ENCODE results near the gene TMEM30B. TPM values are rescaled to one million over a fixed set of nuclear protein-coding genes. Genes with fewer than 3 reads are reported as not detected.
"Not testable (repeated sequence)": the region's sequence is repeated elsewhere in the genome, so short reads cannot be mapped to it uniquely, and the experiment has no call there.

TMEM30B gene
- total RNA-seq, 1 donor from 2014 or later: 21.5 TPM

DNA sequence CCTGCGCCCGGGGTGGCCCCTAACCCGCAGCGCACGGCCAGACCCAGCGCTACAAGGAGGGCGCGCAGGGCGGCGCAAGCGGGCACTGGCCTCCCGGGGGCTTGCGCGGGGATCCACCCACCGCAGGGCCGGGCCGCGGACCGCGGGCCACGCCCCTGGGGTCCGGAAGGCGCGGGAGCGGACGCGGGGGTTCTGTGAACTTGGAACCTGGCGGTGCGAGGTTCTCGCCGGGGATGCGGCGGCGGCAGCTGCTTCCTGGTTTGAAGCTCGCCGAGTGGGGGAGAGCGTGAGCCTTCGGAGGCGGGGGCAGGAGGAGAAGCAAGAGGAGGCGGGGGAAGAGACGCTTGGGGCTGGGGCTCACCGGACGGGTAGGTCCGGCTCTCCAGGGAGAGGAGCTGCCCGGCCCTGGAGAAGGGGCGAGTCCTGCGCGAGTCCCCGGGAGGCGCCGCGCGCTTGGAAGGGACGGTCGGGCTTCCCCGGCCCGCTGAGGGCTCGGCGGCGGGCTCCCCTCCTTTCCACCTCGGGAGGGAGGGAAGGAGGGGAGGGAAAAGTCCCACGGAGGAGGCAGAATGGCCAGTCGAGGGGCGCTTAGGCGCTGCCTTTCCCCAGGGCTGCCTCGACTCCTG is 40.4 kb upstream of the TMEM30B start, which contains the start of gene PRKCH:
Gene PRKCH (plus strand): TSS at position 195 of the 626 bp plus-strand sequence. CDS start 523 bp downstream, outside the sequence.
- intact Hi-C loops (cut with DNase I): no loop called here
- Histone ChIP-seq H3K27me3 (no peaks in the 10 kb centered on the region), H3K4me1 (peaks cover 0 to 6% of the 10 kb centered on the region in 2 donors), H3K9me3 (peaks cover 0 to 6% of the 10 kb centered on the region in 2 donors), H3K27ac (peak within 1 kb of the TSS; percentile 29 to 43), H3K4me3 (peak within 1 kb of the TSS; percentile 61 to 74), H3K36me3 (no peaks in the 10 kb centered on the region)
- TF ChIP-seq, protein P1, sequence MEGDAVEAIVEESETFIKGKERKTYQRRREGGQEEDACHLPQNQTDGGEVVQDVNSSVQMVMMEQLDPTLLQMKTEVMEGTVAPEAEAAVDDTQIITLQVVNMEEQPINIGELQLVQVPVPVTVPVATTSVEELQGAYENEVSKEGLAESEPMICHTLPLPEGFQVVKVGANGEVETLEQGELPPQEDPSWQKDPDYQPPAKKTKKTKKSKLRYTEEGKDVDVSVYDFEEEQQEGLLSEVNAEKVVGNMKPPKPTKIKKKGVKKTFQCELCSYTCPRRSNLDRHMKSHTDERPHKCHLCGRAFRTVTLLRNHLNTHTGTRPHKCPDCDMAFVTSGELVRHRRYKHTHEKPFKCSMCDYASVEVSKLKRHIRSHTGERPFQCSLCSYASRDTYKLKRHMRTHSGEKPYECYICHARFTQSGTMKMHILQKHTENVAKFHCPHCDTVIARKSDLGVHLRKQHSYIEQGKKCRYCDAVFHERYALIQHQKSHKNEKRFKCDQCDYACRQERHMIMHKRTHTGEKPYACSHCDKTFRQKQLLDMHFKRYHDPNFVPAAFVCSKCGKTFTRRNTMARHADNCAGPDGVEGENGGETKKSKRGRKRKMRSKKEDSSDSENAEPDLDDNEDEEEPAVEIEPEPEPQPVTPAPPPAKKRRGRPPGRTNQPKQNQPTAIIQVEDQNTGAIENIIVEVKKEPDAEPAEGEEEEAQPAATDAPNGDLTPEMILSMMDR (IDR thresholded peaks at IDR 0.05): peak in 1 of 3 experiments; percentile 16
- DNase-seq (ENCODE audit: low spot score in 2 of 2): peak in 1 of 2 donors; percentile 82

DNA sequence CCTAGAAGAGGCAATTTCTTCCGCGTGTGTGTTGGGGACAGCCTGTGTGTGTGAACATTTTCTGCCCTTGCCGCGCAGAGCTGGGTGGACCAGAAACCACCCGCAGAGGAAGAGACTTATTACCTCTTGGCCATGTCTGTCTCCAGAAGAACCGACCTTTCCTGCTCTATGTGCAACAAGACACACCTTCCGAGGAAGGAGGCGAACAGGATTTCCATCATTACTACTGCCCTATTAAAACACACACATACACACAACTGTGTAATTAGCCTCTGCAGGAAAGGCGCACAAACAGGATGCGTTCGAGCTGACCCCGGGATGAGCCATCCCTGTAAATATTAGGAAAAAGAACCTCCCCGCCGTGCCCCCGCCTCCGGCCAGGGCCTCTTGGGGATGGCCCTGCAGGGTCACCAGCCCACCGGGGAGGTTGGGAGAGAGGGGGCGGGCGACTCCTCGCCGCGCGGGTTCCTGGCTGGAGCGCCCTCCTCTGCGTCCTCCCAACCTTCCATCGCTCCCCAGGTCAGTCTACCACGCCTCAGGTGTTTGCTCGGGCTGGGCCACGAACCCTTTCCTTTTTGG is 39.8 kb upstream of the TMEM30B start:
- no peaks in the 10 kb centered on the region for H3K36me3 ChIP-seq
- peak overlapping the region; percentile 61 to 74 for H3K4me3 ChIP-seq
- H3K27ac ChIP-seq: no peak overlapping the region
- no peak for DNase-seq (ENCODE audit: low spot score in 2 of 2)
- peaks cover 0 to 6% of the 10 kb centered on the region in 2 donors for H3K4me1 ChIP-seq
- TF ChIP-seq, protein P1 (IDR thresholded peaks at IDR 0.05): no peak
- H3K27me3 ChIP-seq: no peaks in the 10 kb centered on the region
- peaks cover 0 to 5% of the 10 kb centered on the region in 2 donors for H3K9me3 ChIP-seq
- intact Hi-C loops (cut with DNase I): no loop called here

DNA sequence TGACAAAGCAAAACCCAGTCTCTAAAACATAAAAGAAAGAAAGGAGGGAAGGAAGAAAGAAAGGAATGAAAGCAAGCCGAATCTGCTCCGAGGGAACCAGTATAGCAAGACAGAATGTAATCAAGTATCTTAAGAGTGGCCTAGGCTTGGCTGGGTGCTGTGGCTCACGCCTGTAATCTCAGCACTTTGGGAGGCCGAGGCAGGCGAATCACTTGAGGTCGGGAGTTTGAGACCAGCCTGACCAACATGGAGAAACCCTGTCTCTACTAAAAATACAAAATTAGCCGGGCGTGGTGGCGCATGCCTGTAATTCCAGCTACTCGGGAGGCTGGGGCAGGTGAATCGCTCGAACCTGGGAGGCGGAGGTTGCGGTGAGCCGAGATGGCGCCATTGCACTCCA is 39.0 kb upstream of the TMEM30B start:
- H3K4me3 ChIP-seq; H3K4me1 ChIP-seq; H3K9me3 ChIP-seq; DNase-seq (ENCODE audit: low spot score in 2 of 2); H3K36me3 ChIP-seq; intact Hi-C loops (cut with DNase I); H3K27me3 ChIP-seq; H3K27ac ChIP-seq: not testable (repeated sequence)

DNA sequence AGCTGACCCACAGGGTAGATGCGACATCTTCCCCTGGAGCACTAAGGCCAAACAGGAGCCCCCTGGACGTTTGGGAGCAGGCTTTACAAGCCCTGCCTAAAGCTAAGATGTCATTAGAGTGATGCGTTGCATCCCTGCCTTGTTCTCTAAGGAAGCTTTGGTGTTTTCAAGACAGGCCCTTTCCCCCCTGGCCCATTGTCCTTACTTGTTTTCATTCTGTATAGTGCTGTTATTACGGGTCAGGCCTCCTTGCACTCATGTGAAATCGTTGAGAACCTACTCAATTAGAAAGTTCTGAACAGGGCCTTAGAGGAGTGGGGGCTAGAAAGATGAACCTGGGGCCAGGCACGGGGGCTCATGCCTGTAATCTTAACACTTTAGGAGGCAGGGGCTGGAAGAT is 38.6 kb upstream of the TMEM30B start:
- intact Hi-C loops (cut with DNase I): no loop called here
- no peak for DNase-seq (ENCODE audit: low spot score in 2 of 2)
- no peak overlapping the region for H3K27ac ChIP-seq
- H3K4me3 ChIP-seq: no peak overlapping the region
- no peaks in the 10 kb centered on the region for H3K36me3 ChIP-seq
- H3K27me3 ChIP-seq: no peaks in the 10 kb centered on the region
- no peaks in the 10 kb centered on the region for H3K9me3 ChIP-seq
- TF ChIP-seq, protein P1 (IDR thresholded peaks at IDR 0.05): no peak
- H3K4me1 ChIP-seq: peaks cover 0 to 6% of the 10 kb centered on the region in 2 donors

DNA sequence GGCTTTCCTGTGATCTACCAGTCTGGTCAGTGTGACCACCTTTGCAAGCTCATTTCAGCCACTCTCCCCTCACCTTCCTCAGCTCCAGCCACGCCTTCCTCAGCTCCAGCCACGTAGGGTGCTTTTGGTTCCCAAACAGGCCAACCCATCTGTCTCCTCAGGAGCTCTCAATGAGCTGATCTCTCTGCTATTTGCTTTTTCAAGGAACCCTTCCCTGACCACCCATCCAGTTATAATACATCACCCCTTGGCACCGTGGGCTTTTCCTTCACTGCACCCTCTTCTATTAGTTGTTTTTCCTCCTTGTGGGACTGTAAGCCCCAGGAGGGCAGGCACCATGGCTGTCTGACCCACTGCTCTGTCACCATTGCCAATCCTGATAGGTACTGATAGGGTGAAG is 37.9 kb upstream of the TMEM30B start:
- H3K4me3 ChIP-seq: no peak overlapping the region
- no peak overlapping the region for H3K27ac ChIP-seq
- peaks cover 0 to 6% of the 10 kb centered on the region in 2 donors for H3K4me1 ChIP-seq
- no peak for DNase-seq (ENCODE audit: low spot score in 2 of 2)
- no peaks in the 10 kb centered on the region for H3K9me3 ChIP-seq
- intact Hi-C loops (cut with DNase I): no loop called here
- TF ChIP-seq, protein P1 (IDR thresholded peaks at IDR 0.05): no peak
- no peaks in the 10 kb centered on the region for H3K27me3 ChIP-seq
- no peaks in the 10 kb centered on the region for H3K36me3 ChIP-seq

DNA sequence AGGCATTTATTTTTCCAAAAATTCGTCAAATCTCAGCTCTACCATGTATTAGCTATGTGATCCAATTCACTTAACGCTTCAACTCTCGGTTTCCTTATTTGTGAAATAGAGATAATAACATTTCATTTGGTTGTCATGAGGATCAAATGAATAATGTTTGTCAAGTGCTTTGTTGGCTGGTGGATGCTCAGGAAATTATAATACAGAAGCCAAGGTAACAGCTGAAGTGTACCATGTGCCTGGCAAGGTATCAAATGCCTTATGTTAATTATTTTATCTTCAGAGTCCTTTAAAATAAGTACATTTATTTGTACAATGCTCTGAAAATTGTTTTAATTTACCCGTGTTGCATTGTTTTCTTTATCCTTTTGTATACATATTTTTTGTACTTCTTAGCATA is 34.2 kb upstream of the TMEM30B start:
- no peaks in the 10 kb centered on the region for H3K4me1 ChIP-seq
- TF ChIP-seq, protein P1 (IDR thresholded peaks at IDR 0.05): no peak
- DNase-seq (ENCODE audit: low spot score in 2 of 2): no peak
- no peak overlapping the region for H3K4me3 ChIP-seq
- no peaks in the 10 kb centered on the region for H3K36me3 ChIP-seq
- H3K9me3 ChIP-seq: no peaks in the 10 kb centered on the region
- intact Hi-C loops (cut with DNase I): no loop called here
- H3K27me3 ChIP-seq: no peaks in the 10 kb centered on the region
- H3K27ac ChIP-seq: no peak overlapping the region

DNA sequence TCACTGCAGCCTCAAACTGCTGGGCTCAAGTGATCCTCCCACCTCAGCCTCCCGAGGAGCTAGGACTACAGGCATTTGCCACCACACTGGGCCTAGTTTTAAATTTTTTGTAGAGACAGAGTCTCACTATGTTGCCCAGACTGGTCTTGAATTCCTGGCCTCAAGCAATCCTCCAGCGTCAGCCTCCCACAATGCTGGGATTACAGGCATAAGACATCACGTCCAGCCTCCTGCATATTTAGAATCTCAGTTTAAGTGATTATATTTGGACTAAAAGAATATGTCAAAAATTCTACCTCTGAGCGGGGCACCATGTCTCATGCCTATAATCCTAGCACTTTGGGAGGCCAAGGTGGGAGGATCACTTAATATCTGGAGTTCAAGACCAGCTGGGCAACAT is 27.6 kb upstream of the TMEM30B start:
- DNase-seq (ENCODE audit: low spot score in 2 of 2); H3K4me1 ChIP-seq; H3K27me3 ChIP-seq; intact Hi-C loops (cut with DNase I); H3K36me3 ChIP-seq; H3K9me3 ChIP-seq; H3K27ac ChIP-seq; H3K4me3 ChIP-seq: not testable (repeated sequence)

All from ascending aorta (tissue), 2 donors.